Endothelial cell of umbilical vein (primary cell): ENCODE results near the gene VEZT. TPM values are rescaled to one million over a fixed set of nuclear protein-coding genes. Genes with fewer than 3 reads are reported as not detected.

Experiments
- BruUV-seq: library from RNA; stranded (reverse); fragments of 400-500 nt; replicated peaks from 2 replicates; lab custom pipeline; 2021; lab: Mats Ljungman, UMichigan
- CTCF ChIA-PET: fragments of 300-600, 350-600 bp; sonication (Branson Sonifier 250); formaldehyde crosslinking; loops from one replicate; lab custom pipeline; 2021; ENCODE audit warnings: antibody characterized with exemption, inconsistent platforms; lab: Charles Lee
- POLR2A ChIA-PET: fragments of 300-600, 350-600 bp; sonication (Branson Sonifier 250); formaldehyde crosslinking; loops from one replicate; lab custom pipeline; 2021; ENCODE audit warnings: antibody characterized with exemption, inconsistent platforms; lab: Charles Lee
- DNase-seq: peaks from one replicate; pipeline ENCODE4 v3.0.0-alpha.2; 2011; ENCODE audit warnings: low read depth, low spot score
- FAIRE-seq: peaks from 2 replicates; lab custom pipeline; 2011; peaks lifted over from hg19 to GRCh38; lab: Jason Lieb, UNC
- H2AFZ ChIP-seq: 2 replicates; pipeline ENCODE4 v1.6.0; 2012; ENCODE audit warnings: low read depth, low read length, control low read depth, inconsistent platforms
- H3K27ac ChIP-seq: 2 replicates; pipeline ENCODE4 v1.5.1; 2011; ENCODE audit warnings: low read depth, mild to moderate bottlenecking, control low read depth, low read length, moderate library complexity; ENCODE audit not compliant: insufficient read depth
- H3K27me3 ChIP-seq, 2 experiments: 2 replicates each; pipeline versions ENCODE4 v1.6.0 to v1.6.1; 2011; ENCODE audit warnings: low read length in 2 of 2, mixed read lengths in 1 of 2; ENCODE audit not compliant: control insufficient read depth in 2 of 2, insufficient read depth in 2 of 2
- H3K36me3 ChIP-seq, 2 experiments: 2 replicates in 1 of 2; 3 replicates in 1 of 2; pipeline ENCODE4 v1.5.1; 2011; ENCODE audit warnings: low read length in 2 of 2, mild to moderate bottlenecking in 1 of 2, moderate library complexity in 1 of 2; ENCODE audit not compliant: control insufficient read depth in 2 of 2, insufficient read depth in 2 of 2; ENCODE audit errors: extremely low read depth in 1 of 2
- H3K4me1 ChIP-seq: 3 replicates; pipeline ENCODE4 v1.5.1; 2011; ENCODE audit warnings: mild to moderate bottlenecking, low read length; ENCODE audit not compliant: control insufficient read depth, insufficient read depth; ENCODE audit errors: extremely low read depth
- H3K4me2 ChIP-seq: 2 replicates; pipeline ENCODE4 v1.6.1; 2011; ENCODE audit warnings: low read length, control low read depth, mixed read lengths; ENCODE audit not compliant: insufficient read depth
- H3K4me3 ChIP-seq, 3 experiments: fragments of 200-600 bp in 1 of 3; sonication (generic), shearing (Covaris generic) in 1 of 3; replicated peaks in 1 of 3; 2 replicates each; pipeline ENCODE4 v1.5.1; 2011 to 2016; ENCODE audit warnings: control low read depth in 3 of 3, low read length in 3 of 3, mild to moderate bottlenecking in 2 of 3, inconsistent platforms in 1 of 3, low read depth in 1 of 3, moderate library complexity in 1 of 3; ENCODE audit not compliant: insufficient read depth in 1 of 3
- H3K79me2 ChIP-seq: 2 replicates; pipeline ENCODE4 v1.6.0; 2012; ENCODE audit warnings: low read length, inconsistent platforms; ENCODE audit not compliant: control insufficient read depth, insufficient read depth
- H3K9ac ChIP-seq: replicated peaks from 2 replicates; pipeline ENCODE3; 2011; ENCODE audit warnings: low read length, control low read depth; ENCODE audit not compliant: insufficient read depth; ENCODE audit errors: extremely low read depth
- H3K9me1 ChIP-seq: replicated peaks from 3 replicates; pipeline ENCODE4 v1.6.0; 2011; ENCODE audit warnings: mild to moderate bottlenecking, low read length; ENCODE audit not compliant: control insufficient read depth, insufficient read depth; ENCODE audit errors: extremely low read depth
- H3K9me3 ChIP-seq: replicated peaks from 2 replicates; pipeline ENCODE4 v1.5.1; 2012; ENCODE audit warnings: low read length, inconsistent platforms; ENCODE audit not compliant: control insufficient read depth, insufficient read depth
- H4K20me1 ChIP-seq: replicated peaks from 2 replicates; pipeline ENCODE3; 2011; ENCODE audit warnings: mild to moderate bottlenecking, low read length; ENCODE audit not compliant: control insufficient read depth, insufficient read depth; ENCODE audit errors: extremely low read depth
- CTCF ChIP-seq, 2 donors: IDR thresholded peaks; 1 replicate in 1 of 2; 2 replicates in 1 of 2; pipeline ENCODE4 v1.5.1; 2011; ENCODE audit warnings: low read length in 2 of 2, mild to moderate bottlenecking in 2 of 2, moderate library complexity in 2 of 2, control low read depth in 1 of 2, inconsistent platforms in 1 of 2, low read depth in 1 of 2; ENCODE audit not compliant: insufficient read depth in 1 of 2; ENCODE audit errors: extremely low read depth in 1 of 2
- FOS ChIP-seq: IDR thresholded peaks from 2 replicates; pipeline ENCODE4 v1.6.1; 2011; ENCODE audit warnings: mild to moderate bottlenecking, low read length, moderate library complexity, borderline replicate concordance; ENCODE audit not compliant: insufficient read depth
- GATA2 ChIP-seq: IDR thresholded peaks from 2 replicates; pipeline ENCODE4 v1.7.0; 2011; ENCODE audit warnings: low read depth, mild to moderate bottlenecking, moderate library complexity, mixed read lengths, low read length; ENCODE audit not compliant: insufficient read length, insufficient read depth
- JUN ChIP-seq: IDR thresholded peaks from 2 replicates; pipeline ENCODE4 v1.6.1; 2011; ENCODE audit warnings: borderline replicate concordance, low read depth; ENCODE audit not compliant: insufficient read length, insufficient read depth
- MAX ChIP-seq: IDR thresholded peaks from 2 replicates; pipeline ENCODE4 v1.6.1; 2011; ENCODE audit not compliant: insufficient read depth, insufficient read length
- POLR2A ChIP-seq: IDR thresholded peaks from 2 replicates; pipeline ENCODE4 v1.6.1; 2012; ENCODE audit warnings: low read depth, mild to moderate bottlenecking, control low read depth, low read length
- dilution Hi-C: fragments of 300-500 bp; cut with MboI; formaldehyde crosslinking; loops from one replicate; pipeline ENCODE4 v1.15.0; 2019; ENCODE audit warnings: low sequenced_read_pairs; ENCODE audit not compliant: extremely low pct_ligation_motif_present
- intact Hi-C: fragments of 100-400 bp; cut with micrococcal nuclease; formaldehyde crosslinking; loops from one replicate; pipeline ENCODE4 v1.10.0; 2022
- polyA plus RNA-seq, 4 experiments: library from polyadenylated mRNA; depleted of rRNA in 3 of 4; stranded (reverse) in 3 of 4; unstranded in 1 of 4; fragments of >200 nt; gene quantifications; 2 replicates each; pipeline versions ENCODE4 v1.2.1 to v1.2.3, GENCODE V29; 2011 to 2012; ENCODE audit warnings: missing spikeins in 1 of 4
- total RNA-seq: library from RNA; stranded (reverse); gene quantifications from 2 replicates; pipeline ENCODE4 v1.2.3, GENCODE V29; 2021

Gene VEZT
- total and polyA plus RNA-seq, 2 donors (not counting 3 experiments of a cell fraction or from before 2014, with no cell fraction given), result 57.8 to 91.3 TPM

- no peak overlapping the region for H3K4me2 ChIP-seq
- FAIRE-seq (peak; percentile 18), DNase-seq (no peak)
- dilution Hi-C loops, result no loop called here
- no peaks in the 10 kb centered on the region for H3K36me3 ChIP-seq
- H3K9me3 ChIP-seq, result no peaks in the 10 kb centered on the region
- intact Hi-C loops, result no loop called here
- no peak overlapping the region for H2AFZ ChIP-seq
- no peak overlapping the region for H3K9ac ChIP-seq
- H3K79me2 ChIP-seq, result no peaks in the 10 kb centered on the region
- CTCF ChIA-PET, result interaction anchor here (1.0 to 2.1 kb wide), 3 partner anchors 11 to 333 kb away, joined by 3 to 10 read pairs (median 5); no protein-coding TSS in a partner anchor
- H3K9me1 ChIP-seq, result no peaks in the 10 kb centered on the region
- TF ChIP-seq JUN (no peak), FOS (no peak), GATA2 (no peak), POLR2A (no peak)
- no peaks in the 10 kb centered on the region for H3K27me3 ChIP-seq
- POLR2A ChIA-PET, result no interaction called here
- H3K27ac ChIP-seq, result no peak overlapping the region
- BruUV-seq, result no TSS peak
- H3K4me3 ChIP-seq, result no peak overlapping the region
- no peaks in the 10 kb centered on the region for H4K20me1 ChIP-seq
- no peaks in the 10 kb centered on the region for H3K4me1 ChIP-seq
Measured at GRCh38 chr12:95326445-95326844, 108.8 kb downstream of the VEZT start.

- H3K27me3 ChIP-seq, result no peaks in the 10 kb centered on the region
- dilution Hi-C loops, result no loop called here
- no peak overlapping the region for H2AFZ ChIP-seq
- ChIA-PET POLR2A (no interaction called here), CTCF (interaction anchor here (1.0 to 2.1 kb wide), 2 partner anchors 10 to 210 kb away, joined by 4 to 10 read pairs; no protein-coding TSS in a partner anchor)
- H3K9ac ChIP-seq, result no peak overlapping the region
- DNase-seq, result no peak
- no peaks in the 10 kb centered on the region for H3K79me2 ChIP-seq
- no peaks in the 10 kb centered on the region for H3K36me3 ChIP-seq
- no peak for FAIRE-seq
- H3K4me1 ChIP-seq, result no peaks in the 10 kb centered on the region
- no peak overlapping the region for H3K4me2 ChIP-seq
- H3K9me3 ChIP-seq, result no peaks in the 10 kb centered on the region
- H3K9me1 ChIP-seq, result no peaks in the 10 kb centered on the region
- TF ChIP-seq JUN (no peak), MAX (no peak), CTCF (IDR thresholded peaks at IDR 0.05; ENCODE audit: extremely low read depth in 1 of 2, insufficient read depth in 1 of 2, low read depth in 1 of 2, low read length in 2 of 2) (no peak)
- H4K20me1 ChIP-seq, result no peaks in the 10 kb centered on the region
- BruUV-seq, result no TSS peak
- no peak overlapping the region for H3K4me3 ChIP-seq
- H3K27ac ChIP-seq, result no peak overlapping the region
- intact Hi-C loops, result no loop called here
Measured at GRCh38 chr12:95326855-95327254, 109.2 kb downstream of the VEZT start.
